ENCODE data around the gene P2RY14. TPM values are rescaled to one million over a fixed set of nuclear protein-coding genes. Genes with fewer than 3 reads are reported as not detected.

The P2RY14 gene
- total and polyA plus RNA-seq, 2 experiments from 2014 or later: 0.95 TPM; not detected in 1

GRCh38 chr3:151182349-151183079, 95.8 kb downstream of the P2RY14 start:
- H3K4me1 ChIP-seq (ENCODE audit: insufficient read depth): peaks cover 9% of the 10 kb centered on the region; the same call in 1 of the 2 replicates
- H3K9me2 ChIP-seq (ENCODE audit: insufficient read depth): no peaks in the 10 kb centered on the region
- H3K4me1 Mint-ChIP-seq: peaks cover 22% of the 10 kb centered on the region
- no peaks in the 10 kb centered on the region for H3F3A ChIP-seq (replicated peaks; ENCODE audit: low read depth)
- H3K36me3 Mint-ChIP-seq (ENCODE audit: low read depth): no peaks in the 10 kb centered on the region
- H3K27ac Mint-ChIP-seq: peak overlapping the region; percentile 49; the same call in 1 of the 2 replicates
- H3K4me3 ChIP-seq: no peak overlapping the region
- no peaks in the 10 kb centered on the region for H3K27me3 Mint-ChIP-seq (ENCODE audit: insufficient read depth, low read depth, poor library complexity)
- DNase-seq (ENCODE audit: low spot score) (no peak), ATAC-seq (peak; percentile 54)
- H3K27me3 ChIP-seq (ENCODE audit: insufficient read depth): no peaks in the 10 kb centered on the region
- H3K79me2 ChIP-seq (replicated peaks; ENCODE audit: insufficient read depth): no peaks in the 10 kb centered on the region
- H2AFZ ChIP-seq: no peak overlapping the region
- H3K27ac ChIP-seq (ENCODE audit: low read depth): peak overlapping the region; percentile 56; the same call in 1 of the 2 replicates
- no peaks in the 10 kb centered on the region for H3K9me3 Mint-ChIP-seq
- TF ChIP-seq POLR2AphosphoS5 (IDR thresholded peaks at IDR 0.05; ENCODE audit: low read depth) (no peak), ETS1 (IDR thresholded peaks at IDR 0.05) (no peak), JUNB (IDR thresholded peaks at IDR 0.05; ENCODE audit: unreplicated experiment) (no peak), EZH2 (IDR thresholded peaks at IDR 0.05; ENCODE audit: low read depth, unreplicated experiment) (no peak), EZH2phosphoT487 (IDR thresholded peaks at IDR 0.05; ENCODE audit: unreplicated experiment) (no peak), STAT1 (IDR thresholded peaks at IDR 0.05; ENCODE audit: unreplicated experiment) (no peak), NANOG (IDR thresholded peaks at IDR 0.05; ENCODE audit: borderline replicate concordance) (no peak), ZNF462 (CRISPR knock-in tag; IDR thresholded peaks at IDR 0.05) (no peak), CTCF (conservative IDR thresholded peaks at IDR 0.05; ENCODE audit: low read depth in 2 of 2) (no peak), CREB1 (CRISPR knock-in tag; IDR thresholded peaks at IDR 0.05; ENCODE audit: low read depth) (no peak)
- no peak overlapping the region for H3K4me2 ChIP-seq
- H3K36me3 ChIP-seq (ENCODE audit: insufficient read depth): no peaks in the 10 kb centered on the region; the same call in 1 of the 2 replicates
- H3K4me3 Mint-ChIP-seq: no peak overlapping the region
- no peaks in the 10 kb centered on the region for H4K20me1 ChIP-seq (replicated peaks; ENCODE audit: insufficient read depth)
